Gastrocnemius medialis (tissue), 4 donors: ENCODE results near the gene ARV1.

Experiments
- CTCF ChIP-seq, 5 experiments: fragments of 450-650 bp in 3 of 5; fragments of 200-600 bp in 2 of 5; sonication (generic) in 2 of 5; IDR thresholded peaks in 4 of 5; conservative IDR thresholded peaks in 1 of 5; 1 replicate in 4 of 5; 2 replicates in 1 of 5; pipeline ENCODE4 v1.5.1; 2016 to 2019; ENCODE audit warnings: antibody characterized with exemption in 5 of 5, mild to moderate bottlenecking in 3 of 5, moderate library complexity in 3 of 5
- POLR2A ChIP-seq, 2 donors: fragments of 450-650 bp; IDR thresholded peaks; one replicate each; pipeline ENCODE4 v1.6.1; 2017; ENCODE audit warnings: antibody characterized with exemption in 2 of 2, mild to moderate bottlenecking in 2 of 2, moderate library complexity in 2 of 2

GRCh38 chr1:230971771-230972170 is 7.1 kb upstream of the ARV1 start:
- TF ChIP-seq POLR2A (IDR thresholded peaks at IDR 0.05) (no peak), CTCF (IDR thresholded peaks at IDR 0.05 in 4 of 5, conservative IDR thresholded peaks at IDR 0.05 in 1 of 5) (no peak)
